ENCODE data around the gene NXNL1.

The NXNL1 gene

GRCh38 chr19:17458970-17459369 lies 1.8 kb downstream of the NXNL1 start:
- Histone ChIP-seq H4K91ac (ENCODE audit: low read depth, low read length, poor library complexity) (no peak overlapping the region), H2BK15ac (ENCODE audit: low read length) (no peak overlapping the region), H2BK5ac (ENCODE audit: low read length) (no peak overlapping the region), H3K23ac (ENCODE audit: low read depth, low read length, poor library complexity) (no peak overlapping the region), H3K4me2 (ENCODE audit: insufficient read depth, low read length, poor library complexity, severe bottlenecking) (no peak overlapping the region), H3K36me3 (replicated peaks in 1 of 2; ENCODE audit: control insufficient read depth in 2 of 2, insufficient read depth in 2 of 2, low read length in 2 of 2) (no peaks in the 10 kb centered on the region), H4K8ac (ENCODE audit: low read depth, low read length) (no peak overlapping the region), H2AFZ (ENCODE audit: low read length) (no peak overlapping the region), H2BK120ac (ENCODE audit: low read depth, low read length) (no peak overlapping the region), H3K4me3 (ENCODE audit: low read length in 2 of 2) (no peak overlapping the region), H3K4ac (ENCODE audit: low read length) (no peak overlapping the region), H2AK5ac (ENCODE audit: low read depth, low read length) (no peak overlapping the region), H3K9me3 (replicated peaks in 1 of 2; ENCODE audit: control insufficient read depth in 2 of 2, insufficient read depth in 1 of 2, low read depth in 1 of 2, low read length in 2 of 2) (no peaks in the 10 kb centered on the region), H3K14ac (ENCODE audit: low read length) (no peak overlapping the region), H3K4me1 (ENCODE audit: control insufficient read depth in 2 of 2, insufficient read depth in 1 of 2, low read depth in 1 of 2, low read length in 2 of 2) (peaks cover 5 to 7% of the 10 kb centered on the region in 2 donors), H3K18ac (ENCODE audit: low read length) (no peak overlapping the region), H3K9ac (ENCODE audit: low read depth, low read length, poor library complexity) (no peak overlapping the region), H3K79me1 (ENCODE audit: low read depth, low read length) (no peaks in the 10 kb centered on the region), H3K27me3 (ENCODE audit: control insufficient read depth in 3 of 3, insufficient read depth in 3 of 3, low read depth in 1 of 3, low read length in 3 of 3) (peaks cover 7 to 50% (median 26%) of the 10 kb centered on the region in 3 experiments), H3K27ac (replicated peaks; ENCODE audit: low read length) (no peak overlapping the region), H2BK12ac (ENCODE audit: low read length) (no peak overlapping the region)
- WGBS, 2 donors (ENCODE audit: extremely low coverage in 2 of 2, insufficient read length in 2 of 2, insufficient replicate concordance in 1 of 2) = no CpG with 5 or more reads among the region's 3 CpGs
- no peak for DNase-seq (ENCODE audit: low spot score)

- Histone ChIP-seq H3K18ac (ENCODE audit: low read length) (no peak overlapping the region), H3K36me3 (replicated peaks in 1 of 2; ENCODE audit: control insufficient read depth in 2 of 2, insufficient read depth in 2 of 2, low read length in 2 of 2) (no peaks in the 10 kb centered on the region), H4K8ac (ENCODE audit: low read depth, low read length) (no peak overlapping the region), H3K27me3 (ENCODE audit: control insufficient read depth in 3 of 3, insufficient read depth in 3 of 3, low read depth in 1 of 3, low read length in 3 of 3) (peaks cover 7 to 50% (median 26%) of the 10 kb centered on the region in 3 experiments), H3K23ac (ENCODE audit: low read depth, low read length, poor library complexity) (no peak overlapping the region), H3K9me3 (replicated peaks in 1 of 2; ENCODE audit: control insufficient read depth in 2 of 2, insufficient read depth in 1 of 2, low read depth in 1 of 2, low read length in 2 of 2) (no peaks in the 10 kb centered on the region), H3K4me3 (ENCODE audit: low read length in 2 of 2) (no peak overlapping the region), H3K4me1 (ENCODE audit: control insufficient read depth in 2 of 2, insufficient read depth in 1 of 2, low read depth in 1 of 2, low read length in 2 of 2) (peaks cover 5 to 7% of the 10 kb centered on the region in 2 donors), H3K9ac (ENCODE audit: low read depth, low read length, poor library complexity) (no peak overlapping the region), H2BK5ac (ENCODE audit: low read length) (no peak overlapping the region), H3K4ac (ENCODE audit: low read length) (no peak overlapping the region), H4K91ac (ENCODE audit: low read depth, low read length, poor library complexity) (no peak overlapping the region), H3K4me2 (ENCODE audit: insufficient read depth, low read length, poor library complexity, severe bottlenecking) (no peak overlapping the region), H2AK5ac (ENCODE audit: low read depth, low read length) (no peak overlapping the region), H2BK120ac (ENCODE audit: low read depth, low read length) (no peak overlapping the region), H3K14ac (ENCODE audit: low read length) (no peak overlapping the region), H3K27ac (replicated peaks; ENCODE audit: low read length) (no peak overlapping the region), H2BK12ac (ENCODE audit: low read length) (no peak overlapping the region), H3K79me1 (ENCODE audit: low read depth, low read length) (no peaks in the 10 kb centered on the region), H2BK15ac (ENCODE audit: low read length) (no peak overlapping the region), H2AFZ (ENCODE audit: low read length) (no peak overlapping the region)
- no CpG with 5 or more reads among the region's 6 CpGs for WGBS, 2 donors (ENCODE audit: extremely low coverage in 2 of 2, insufficient read length in 2 of 2, insufficient replicate concordance in 1 of 2)
- no peak for DNase-seq (ENCODE audit: low spot score)
These were observed 3.1 kb downstream of the NXNL1 start for GRCh38 chr19:17457616-17458015.

GRCh38 chr19:17456127-17456526 lies 4.6 kb downstream of the NXNL1 start:
- Histone ChIP-seq H2BK120ac (ENCODE audit: low read depth, low read length) (no peak overlapping the region), H3K4me3 (ENCODE audit: low read length in 2 of 2) (no peak overlapping the region), H3K4ac (ENCODE audit: low read length) (no peak overlapping the region), H4K8ac (ENCODE audit: low read depth, low read length) (no peak overlapping the region), H3K36me3 (replicated peaks in 1 of 2; ENCODE audit: control insufficient read depth in 2 of 2, insufficient read depth in 2 of 2, low read length in 2 of 2) (no peaks in the 10 kb centered on the region), H3K9me3 (replicated peaks in 1 of 2; ENCODE audit: control insufficient read depth in 2 of 2, insufficient read depth in 1 of 2, low read depth in 1 of 2, low read length in 2 of 2) (no peaks in the 10 kb centered on the region), H2BK15ac (ENCODE audit: low read length) (peak overlapping the region; percentile 72), H2AK5ac (ENCODE audit: low read depth, low read length) (peak overlapping the region; percentile 89), H3K27ac (replicated peaks; ENCODE audit: low read length) (no peak overlapping the region), H3K9ac (ENCODE audit: low read depth, low read length, poor library complexity) (no peak overlapping the region), H3K4me1 (ENCODE audit: control insufficient read depth in 2 of 2, insufficient read depth in 1 of 2, low read depth in 1 of 2, low read length in 2 of 2) (peaks cover 5 to 7% of the 10 kb centered on the region in 2 donors), H3K27me3 (ENCODE audit: control insufficient read depth in 3 of 3, insufficient read depth in 3 of 3, low read depth in 1 of 3, low read length in 3 of 3) (peaks cover 7 to 50% (median 26%) of the 10 kb centered on the region in 3 experiments), H2BK5ac (ENCODE audit: low read length) (no peak overlapping the region), H3K79me1 (ENCODE audit: low read depth, low read length) (no peaks in the 10 kb centered on the region), H3K23ac (ENCODE audit: low read depth, low read length, poor library complexity) (peak overlapping the region; percentile 91), H2AFZ (ENCODE audit: low read length) (peak overlapping the region; percentile 40), H2BK12ac (ENCODE audit: low read length) (no peak overlapping the region), H3K4me2 (ENCODE audit: insufficient read depth, low read length, poor library complexity, severe bottlenecking) (no peak overlapping the region), H4K91ac (ENCODE audit: low read depth, low read length, poor library complexity) (no peak overlapping the region), H3K14ac (ENCODE audit: low read length) (no peak overlapping the region), H3K18ac (ENCODE audit: low read length) (peak overlapping the region; percentile 81)
- no peak for DNase-seq (ENCODE audit: low spot score)
- WGBS, 2 donors (ENCODE audit: extremely low coverage in 2 of 2, insufficient read length in 2 of 2, insufficient replicate concordance in 1 of 2) = no CpG with 5 or more reads among the region's 11 CpGs

GRCh38 chr19:17455308-17456123 lies 5.2 kb downstream of the NXNL1 start:
- Histone ChIP-seq H2AFZ (ENCODE audit: low read length) (peak overlapping the region; percentile 40), H3K27me3 (ENCODE audit: control insufficient read depth in 3 of 3, insufficient read depth in 3 of 3, low read depth in 1 of 3, low read length in 3 of 3) (peaks cover 7 to 47% (median 26%) of the 10 kb centered on the region in 3 experiments), H3K9me3 (replicated peaks in 1 of 2; ENCODE audit: control insufficient read depth in 2 of 2, insufficient read depth in 1 of 2, low read depth in 1 of 2, low read length in 2 of 2) (no peaks in the 10 kb centered on the region), H3K23ac (ENCODE audit: low read depth, low read length, poor library complexity) (peak overlapping the region; percentile 91), H3K14ac (ENCODE audit: low read length) (no peak overlapping the region), H3K36me3 (replicated peaks in 1 of 2; ENCODE audit: control insufficient read depth in 2 of 2, insufficient read depth in 2 of 2, low read length in 2 of 2) (no peaks in the 10 kb centered on the region), H2BK120ac (ENCODE audit: low read depth, low read length) (no peak overlapping the region), H3K4me2 (ENCODE audit: insufficient read depth, low read length, poor library complexity, severe bottlenecking) (peak overlapping the region; percentile 38), H4K91ac (ENCODE audit: low read depth, low read length, poor library complexity) (no peak overlapping the region), H3K27ac (replicated peaks; ENCODE audit: low read length) (no peak overlapping the region), H3K4me1 (ENCODE audit: control insufficient read depth in 2 of 2, insufficient read depth in 1 of 2, low read depth in 1 of 2, low read length in 2 of 2) (peaks cover 5 to 7% of the 10 kb centered on the region in 2 donors), H4K8ac (ENCODE audit: low read depth, low read length) (no peak overlapping the region), H3K4ac (ENCODE audit: low read length) (peak overlapping the region; percentile 78), H3K9ac (ENCODE audit: low read depth, low read length, poor library complexity) (no peak overlapping the region), H2BK15ac (ENCODE audit: low read length) (peak overlapping the region; percentile 72), H3K4me3 (ENCODE audit: low read length in 2 of 2) (no peak overlapping the region), H2BK12ac (ENCODE audit: low read length) (no peak overlapping the region), H3K18ac (ENCODE audit: low read length) (peak overlapping the region; percentile 81), H2AK5ac (ENCODE audit: low read depth, low read length) (peak overlapping the region; percentile 89), H2BK5ac (ENCODE audit: low read length) (no peak overlapping the region), H3K79me1 (ENCODE audit: low read depth, low read length) (no peaks in the 10 kb centered on the region)
- no CpG with 5 or more reads among the region's 58 CpGs for WGBS, 2 donors (ENCODE audit: extremely low coverage in 2 of 2, insufficient read length in 2 of 2, insufficient replicate concordance in 1 of 2)
- no peak for DNase-seq (ENCODE audit: low spot score)

Measured in neuronal stem cell (in vitro differentiated cells).